Measurements from ENCODE around the gene ARL9.

GRCh38 chr4:56551516-56551915, 45.9 kb downstream of the ARL9 start:
- TF ChIP-seq CTCF (IDR thresholded peaks at IDR 0.05): no peak
- no peak for TF ChIP-seq POLR2AphosphoS5 (IDR thresholded peaks at IDR 0.05)
